HG02840 (cell line): Measurements from ENCODE around the gene NME9.

Experiments used
- ATAC-seq: cut with Tn5 transposase; IDR thresholded peaks from one replicate; pipeline ENCODE4 v1.9.1; 2021; ENCODE audit warnings: mild to moderate bottlenecking, moderate library complexity, moderate number of reproducible peaks; ENCODE audit not compliant: unreplicated experiment, low FRiP score

The NME9 gene

DNA sequence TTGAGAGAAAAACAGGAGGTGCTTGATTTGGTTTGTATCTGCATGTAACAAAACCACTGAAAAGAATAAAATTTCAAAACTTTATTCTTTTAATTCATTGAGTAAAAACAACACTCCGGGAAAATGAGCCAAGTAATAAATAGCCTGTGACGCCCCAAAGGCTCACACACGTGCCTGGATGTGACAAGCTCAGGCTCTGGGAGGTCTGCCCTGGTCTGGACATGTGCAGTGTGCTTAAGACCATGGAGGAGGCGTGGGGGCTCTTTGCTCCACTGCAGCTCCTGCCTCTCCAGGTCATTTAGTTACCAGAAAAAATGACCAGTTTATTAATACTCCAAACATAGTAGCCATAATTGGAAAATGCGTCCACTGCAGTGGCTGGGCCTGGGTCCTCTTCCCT lies 8.6 kb upstream of the NME9 start:
- no peak for ATAC-seq

- ATAC-seq: no peak
These were observed 6.9 kb upstream of the NME9 start for GRCh38 chr3:138336454-138336999.

- no peak for ATAC-seq
These were observed 5.0 kb upstream of the NME9 start for GRCh38 chr3:138334608-138335007.

DNA sequence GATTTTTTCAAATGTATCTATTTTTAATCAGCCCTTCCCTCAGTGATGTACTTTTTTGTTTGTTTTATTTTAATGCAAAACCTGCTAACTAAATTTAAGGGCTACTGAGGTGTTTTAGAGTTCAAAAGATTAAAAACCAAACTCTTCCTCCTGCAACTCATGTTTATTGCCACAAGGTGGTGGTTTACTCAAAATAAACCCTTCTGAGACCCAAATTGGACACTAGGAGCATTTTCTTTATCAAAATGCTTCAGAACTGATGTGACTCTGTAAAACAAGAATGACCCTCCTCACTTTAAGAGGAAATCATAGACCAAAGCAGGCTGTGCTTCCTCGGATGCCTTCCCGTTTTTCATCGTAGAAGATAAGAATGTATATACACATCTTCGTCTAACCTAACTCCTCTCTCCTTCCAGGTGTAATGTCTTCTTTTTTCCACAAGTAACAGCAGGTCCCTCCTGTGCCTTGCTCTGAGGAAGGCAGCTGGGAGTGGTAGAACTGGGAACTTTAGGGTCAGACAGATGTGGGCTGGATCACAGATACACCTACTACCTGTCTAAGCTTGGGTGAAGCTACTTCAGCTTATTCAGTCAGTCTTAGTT lies 2.9 kb upstream of the NME9 start:
- ATAC-seq: no peak

DNA sequence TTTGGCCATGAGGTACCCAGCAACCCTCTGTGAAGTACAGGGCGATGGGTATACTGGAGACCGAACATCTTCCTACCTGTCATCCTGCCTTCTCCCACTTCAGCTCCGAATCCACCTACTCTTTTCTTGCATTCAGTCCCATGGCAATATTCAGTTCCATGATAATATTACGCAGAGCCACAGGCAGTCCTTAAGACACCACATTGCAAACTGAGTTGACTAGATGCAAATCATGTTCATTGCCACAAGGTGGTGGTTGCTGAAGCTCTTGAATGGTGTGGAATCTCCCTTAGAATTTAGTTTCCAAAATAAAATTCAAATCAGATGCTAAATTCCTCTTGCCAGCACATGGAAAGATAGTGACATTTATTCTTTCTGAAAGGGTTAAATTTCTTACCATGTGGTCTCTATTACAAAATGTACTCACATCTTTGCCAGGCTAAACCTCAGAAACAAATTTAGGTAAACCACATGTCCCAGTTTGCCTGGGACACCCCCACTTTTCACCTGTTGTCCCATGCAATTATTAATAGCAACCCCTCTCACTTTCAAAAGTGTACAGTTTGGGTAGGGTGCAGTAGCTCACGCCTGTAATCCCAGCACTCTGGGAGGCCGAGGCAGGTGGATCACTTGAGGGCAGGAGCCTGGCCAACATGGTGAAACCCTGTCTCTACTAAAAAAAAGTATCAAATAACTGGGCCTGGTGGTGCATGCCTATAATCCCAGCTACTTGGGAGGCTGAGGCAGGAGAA lies 1.7 kb upstream of the NME9 start:
- no peak for ATAC-seq

GRCh38 chr3:138329984-138330293 lies 288 bp upstream of the NME9 start:
- no peak for ATAC-seq

DNA sequence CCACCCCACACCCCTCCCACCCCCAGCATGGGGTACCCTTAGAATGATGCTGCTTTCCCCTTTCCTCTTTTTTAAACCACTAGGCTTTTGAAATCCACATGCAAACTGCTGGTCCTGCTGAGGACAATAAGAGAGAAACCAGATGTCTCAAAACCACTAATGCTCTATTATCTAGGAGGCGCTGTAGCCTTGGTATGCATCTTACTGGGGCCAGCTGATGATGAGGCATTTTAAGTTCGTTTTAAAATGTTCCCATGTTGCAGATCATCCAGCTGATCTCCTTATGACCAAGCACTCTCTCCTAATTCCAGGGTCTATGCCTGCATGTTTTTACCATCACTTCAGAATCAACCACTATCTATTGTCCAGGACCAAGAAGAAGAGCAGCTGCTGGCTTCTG lies 1.3 kb downstream of the NME9 start:
- ATAC-seq: no peak

GRCh38 chr3:138327831-138328230 lies 1.8 kb downstream of the NME9 start:
- no peak for ATAC-seq

DNA sequence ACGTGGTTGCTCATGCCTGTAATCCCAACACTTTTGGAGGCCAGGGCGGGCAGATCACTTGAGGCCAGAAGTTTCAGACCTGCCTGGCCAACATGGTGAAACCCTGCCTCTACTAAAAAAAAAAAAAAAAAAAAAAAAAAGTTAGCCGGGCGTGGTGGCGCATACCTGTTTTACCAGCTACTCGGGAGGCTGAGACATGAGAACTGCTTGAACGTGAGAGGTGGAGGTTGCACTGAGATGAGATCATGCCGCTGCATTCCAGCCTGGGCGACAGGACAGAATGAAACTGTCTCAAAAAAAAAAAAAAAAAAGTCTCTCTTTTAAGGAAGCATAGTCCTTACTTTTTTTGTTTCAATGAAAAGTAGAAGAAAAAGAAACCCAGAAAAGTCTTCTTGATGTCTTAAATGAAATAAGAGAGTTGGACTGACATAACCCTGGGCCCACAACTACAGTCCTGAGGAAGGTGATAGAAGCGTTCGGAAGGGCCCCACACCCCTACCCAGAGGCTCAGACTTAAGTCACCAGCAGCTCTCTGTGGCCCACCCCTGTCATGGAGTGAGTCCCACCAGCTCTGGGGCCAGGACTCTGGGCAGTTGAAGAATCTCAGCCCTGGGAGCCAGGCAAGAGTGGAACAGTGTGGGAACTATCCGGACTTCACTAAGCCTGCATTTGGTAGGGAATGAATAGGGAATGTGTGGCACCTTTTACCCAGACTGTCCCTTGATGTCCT lies 2.6 kb downstream of the NME9 start:
- no peak for ATAC-seq

- ATAC-seq: no peak
These were observed 3.7 kb downstream of the NME9 start for GRCh38 chr3:138325990-138326389.

GRCh38 chr3:138323971-138324370 lies 5.7 kb downstream of the NME9 start:
- ATAC-seq: no peak

DNA sequence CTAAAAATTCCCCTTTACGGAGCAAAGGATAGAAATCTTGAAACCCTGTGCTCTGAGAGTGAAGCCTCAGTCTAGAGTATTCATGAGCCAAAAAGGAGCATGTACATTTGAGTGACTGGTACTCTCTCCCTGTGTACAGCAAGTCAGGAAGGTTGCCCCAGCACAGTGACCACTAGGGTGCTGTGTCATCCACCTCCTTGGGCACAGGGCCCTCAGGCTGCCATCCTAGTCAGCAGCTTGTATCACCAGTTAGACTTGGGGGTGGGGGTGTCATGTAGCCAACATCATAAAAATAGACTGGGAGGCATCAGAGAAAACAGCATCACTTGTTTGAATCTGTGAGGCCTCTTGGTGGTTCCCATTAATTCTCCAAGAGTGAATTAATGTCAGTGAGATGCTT lies 12.0 kb downstream of the NME9 start:
- ATAC-seq: no peak

DNA sequence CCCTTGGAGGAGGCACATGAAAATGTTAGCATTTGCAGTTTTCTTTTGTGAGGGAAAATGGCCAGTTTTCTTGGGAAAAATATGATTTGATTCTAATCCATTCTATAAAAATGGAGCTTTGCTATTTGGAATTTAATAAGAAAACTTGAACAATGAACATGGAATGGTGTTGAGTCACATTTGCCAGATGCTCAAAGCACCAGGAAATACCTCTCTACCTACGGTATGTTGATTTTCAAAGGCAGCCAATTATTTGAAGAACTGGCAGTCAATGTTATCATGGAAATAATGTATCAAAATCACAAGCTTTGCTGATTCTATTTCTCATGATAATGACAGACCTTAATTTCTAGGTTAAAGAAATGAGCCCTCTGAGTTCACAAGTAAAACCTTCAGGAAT lies 14.9 kb downstream of the NME9 start:
- ATAC-seq: no peak

GRCh38 chr3:138310494-138310893 lies 19.2 kb downstream of the NME9 start:
- ATAC-seq: no peak

DNA sequence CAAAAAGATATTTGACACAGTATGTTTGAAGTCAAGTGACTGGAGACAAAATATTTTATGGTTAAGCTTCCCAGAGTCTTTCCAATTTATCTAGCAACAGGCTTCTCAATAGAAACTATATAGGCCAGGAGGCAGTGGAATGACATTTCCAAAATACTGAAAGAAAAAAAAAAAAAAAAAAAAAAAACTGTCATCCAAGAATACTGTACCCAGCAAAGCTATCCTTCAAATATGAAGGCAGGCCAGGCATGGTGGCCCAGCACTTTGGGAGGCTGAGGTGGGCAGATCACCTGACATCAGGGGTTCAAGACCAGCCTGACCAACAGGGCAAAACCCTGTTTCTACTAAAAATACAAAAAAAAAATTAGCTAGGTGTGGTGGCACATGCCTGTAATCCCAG lies 20.9 kb downstream of the NME9 start:
- ATAC-seq: no peak

DNA sequence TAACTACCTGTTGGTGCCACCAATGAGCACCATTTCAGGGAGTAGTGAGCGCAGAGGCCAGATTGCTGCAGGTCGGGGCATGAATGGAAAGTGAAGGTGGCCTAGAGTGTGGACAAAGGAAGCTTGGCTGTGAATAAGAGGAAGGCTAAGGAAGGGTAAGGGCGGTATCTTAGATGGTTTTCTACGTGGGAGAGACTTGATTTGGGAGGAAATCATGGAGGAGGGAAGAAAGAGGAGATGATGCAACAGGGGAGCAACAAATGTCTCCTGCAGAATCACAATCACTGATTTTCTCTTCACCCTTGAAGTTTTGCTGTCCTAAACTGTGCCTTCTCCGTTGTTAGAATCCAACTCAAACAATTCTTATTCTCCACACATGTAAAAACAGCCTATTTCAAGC lies 21.8 kb downstream of the NME9 start:
- no peak for ATAC-seq

DNA sequence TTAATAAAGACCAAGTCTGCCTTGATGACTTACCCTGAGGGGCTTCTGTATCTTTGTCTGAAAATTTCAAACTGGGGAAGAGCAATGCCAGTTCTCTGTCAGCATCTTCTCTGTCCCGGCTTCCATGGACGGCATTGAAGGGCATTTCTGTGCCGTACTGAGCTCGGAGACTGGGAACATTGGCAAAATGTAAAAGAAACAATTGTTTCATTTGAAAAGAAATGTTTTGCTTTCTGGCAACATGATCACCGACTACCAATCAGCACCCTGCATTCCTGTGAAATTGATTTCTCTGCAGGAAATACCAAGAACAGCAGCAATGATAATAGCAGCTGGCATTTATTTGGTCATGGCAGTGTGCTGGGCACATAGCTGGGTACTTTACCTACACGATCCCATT lies 26.2 kb downstream of the NME9 start:
- ATAC-seq: no peak

GRCh38 chr3:138300647-138301046 lies 29.0 kb downstream of the NME9 start:
- no peak for ATAC-seq

DNA sequence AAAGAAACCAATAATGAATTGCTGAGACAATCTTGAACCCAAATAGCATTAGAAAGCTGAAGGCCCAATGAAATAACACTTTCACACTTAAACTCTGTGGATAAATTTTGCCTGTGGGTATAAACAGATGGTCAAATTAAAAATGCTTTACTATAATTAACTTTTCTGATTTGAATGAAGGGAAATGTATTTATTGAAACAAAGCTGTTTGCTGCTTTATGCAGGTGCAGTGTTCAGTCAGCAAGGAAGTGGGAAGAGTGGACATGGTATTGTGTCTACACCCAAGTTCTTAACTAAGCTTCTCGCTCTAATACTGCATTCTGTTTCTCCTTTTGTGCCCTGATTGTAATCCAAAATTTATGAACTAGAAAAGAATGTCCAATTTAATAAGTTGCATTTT lies 31.8 kb downstream of the NME9 start:
- no peak for ATAC-seq

DNA sequence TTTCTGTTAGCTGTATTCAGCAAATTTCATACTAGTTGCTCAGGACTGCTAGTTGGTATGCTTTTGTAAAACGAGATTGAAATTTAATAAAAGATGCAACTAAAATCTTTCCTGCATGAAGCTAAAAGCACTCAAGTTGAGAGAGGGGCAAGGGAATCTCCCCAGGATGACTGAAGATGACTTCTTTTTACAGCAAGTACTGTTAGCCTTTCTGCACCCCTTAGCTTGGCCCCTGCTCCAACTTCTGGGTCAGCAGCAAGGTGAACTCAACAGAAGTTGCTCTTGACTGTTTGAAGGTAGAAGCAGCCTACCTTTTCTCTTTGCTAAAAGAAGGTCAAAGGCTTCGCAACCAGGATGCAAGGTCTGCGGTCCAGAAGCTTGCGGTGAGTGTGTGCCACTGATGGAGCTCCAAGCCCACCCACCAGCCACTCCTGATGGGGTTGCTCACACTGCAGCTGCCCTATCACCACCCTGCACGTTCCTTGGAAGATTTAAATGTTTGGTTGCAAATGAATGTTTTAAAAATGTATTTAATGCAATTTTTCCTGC lies 32.5 kb downstream of the NME9 start:
- no peak for ATAC-seq

GRCh38 chr3:138296639-138297038 lies 33.0 kb downstream of the NME9 start:
- ATAC-seq: no peak
